GM19395 (cell line): ENCODE measurements around the gene NAA40.
"Not testable (repeated sequence)": the region's sequence is repeated elsewhere in the genome, so short reads cannot be mapped to it uniquely, and the experiment has no call there.

Experiments used
- ATAC-seq: cut with Tn5 transposase; IDR thresholded peaks from one replicate; pipeline ENCODE4 v1.9.1; 2021; ENCODE audit warnings: mild to moderate bottlenecking, moderate library complexity; ENCODE audit not compliant: unreplicated experiment

NAA40 gene

GRCh38 chr11:63937713-63938478 is 906 bp upstream of the NAA40 start:
- ATAC-seq = peak; percentile 17

GRCh38 chr11:63939397-63939891 is 642 bp downstream of the NAA40 start:
- ATAC-seq = no peak

GRCh38 chr11:63940786-63941185 is 2.0 kb downstream of the NAA40 start:
- no peak for ATAC-seq

- ATAC-seq = no peak
Measured at GRCh38 chr11:63941901-63942300, 3.1 kb downstream of the NAA40 start.

GRCh38 chr11:63942803-63943202 is 4.0 kb downstream of the NAA40 start:
- no peak for ATAC-seq

GRCh38 chr11:63944987-63945386 is 6.2 kb downstream of the NAA40 start:
- ATAC-seq = no peak

GRCh38 chr11:63945477-63946163 is 6.8 kb downstream of the NAA40 start:
- no peak for ATAC-seq

GRCh38 chr11:63951779-63952536 is 13.2 kb downstream of the NAA40 start:
- no peak for ATAC-seq

- ATAC-seq = no peak
Measured at GRCh38 chr11:63952570-63952969, 13.8 kb downstream of the NAA40 start.

GRCh38 chr11:63958008-63958407 is 19.2 kb downstream of the NAA40 start:
- ATAC-seq = no peak

GRCh38 chr11:63961608-63962412 is 23.0 kb downstream of the NAA40 start:
- no peak for ATAC-seq

- not testable (repeated sequence) for ATAC-seq
Measured at GRCh38 chr11:63963895-63964294, 25.1 kb downstream of the NAA40 start.

- no peak for ATAC-seq
Measured at GRCh38 chr11:63966444-63966843, 27.6 kb downstream of the NAA40 start.

- ATAC-seq = no peak
Measured at GRCh38 chr11:63969461-63969860, 30.7 kb downstream of the NAA40 start.

GRCh38 chr11:63970902-63971301 is 32.1 kb downstream of the NAA40 start:
- ATAC-seq = no peak

GRCh38 chr11:63973912-63974258 is 35.1 kb downstream of the NAA40 start:
- not testable (repeated sequence) for ATAC-seq

GRCh38 chr11:63974259-63975143 is 35.7 kb downstream of the NAA40 start, which contains the start of gene COX8A:
TSS of gene COX8A (plus strand) at chr11:63974620. CDS start at chr11:63974681, 61 bp downstream.
- peak; percentile 96 for ATAC-seq

- no peak for ATAC-seq
Measured at GRCh38 chr11:63978551-63979239, 39.9 kb downstream of the NAA40 start.

GRCh38 chr11:63979426-63979825 is 40.6 kb downstream of the NAA40 start:
- no peak for ATAC-seq
